ENCODE measurements around the gene ARPC4.
"Not testable (repeated sequence)": the region's sequence is repeated elsewhere in the genome, so short reads cannot be mapped to it uniquely, and the experiment has no call there.

Gene ARPC4

DNA sequence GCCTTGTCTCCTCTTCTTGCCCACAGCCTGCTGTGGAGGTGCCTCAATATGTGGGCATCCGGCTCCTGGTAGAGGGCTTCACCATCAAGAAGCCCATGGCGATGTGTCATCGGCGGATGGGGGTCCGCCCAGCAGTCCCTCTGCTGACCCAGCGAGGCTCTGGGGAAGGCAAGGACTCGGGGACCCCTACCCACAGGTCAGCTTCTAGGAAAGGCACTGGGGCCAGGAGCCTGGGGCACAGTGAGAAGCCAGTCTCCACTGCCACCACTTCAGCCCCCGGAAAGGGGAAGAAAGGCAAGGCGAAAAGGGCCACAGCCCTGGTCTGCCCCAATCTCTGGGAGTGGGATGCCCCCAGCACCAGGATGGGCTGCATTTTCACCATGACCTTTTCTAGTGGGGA lies 40.2 kb downstream of the ARPC4 start:
- no peaks in the 10 kb centered on the region for H3K9me3 ChIP-seq (ENCODE audit: control insufficient read depth in 1 of 2, low read length in 2 of 2)
- no peaks in the 10 kb centered on the region for H3K4me1 ChIP-seq (ENCODE audit: control insufficient read depth in 1 of 2, insufficient read depth in 2 of 2, low read length in 2 of 2)
- H3K27ac ChIP-seq (ENCODE audit: low read depth, low read length), result no peak overlapping the region
- no peaks in the 10 kb centered on the region for H3K27me3 ChIP-seq (ENCODE audit: control insufficient read depth in 1 of 2, insufficient read depth in 2 of 2, low read length in 2 of 2)
- no peak overlapping the region for H3K9ac ChIP-seq (ENCODE audit: low read depth in 1 of 2, low read length in 2 of 2)
- H3K4me3 ChIP-seq (ENCODE audit: low read depth in 1 of 2, low read length in 2 of 2), result no peak overlapping the region
- H3K36me3 ChIP-seq (ENCODE audit: control insufficient read depth in 1 of 2, insufficient read depth in 2 of 2, low read length in 2 of 2), result peaks cover 16 to 46% of the 10 kb centered on the region in 2 donors

GRCh38 chr3:9834520-9835380 lies 41.9 kb downstream of the ARPC4 start:
- Histone ChIP-seq H3K9ac (ENCODE audit: low read depth in 1 of 2, low read length in 2 of 2) (no peak overlapping the region), H3K4me3 (ENCODE audit: low read depth in 1 of 2, low read length in 2 of 2) (no peak overlapping the region), H3K27me3 (ENCODE audit: control insufficient read depth in 1 of 2, insufficient read depth in 2 of 2, low read length in 2 of 2) (no peaks in the 10 kb centered on the region), H3K4me1 (ENCODE audit: control insufficient read depth in 1 of 2, insufficient read depth in 2 of 2, low read length in 2 of 2) (no peaks in the 10 kb centered on the region), H3K27ac (ENCODE audit: low read depth, low read length) (no peak overlapping the region), H3K9me3 (ENCODE audit: control insufficient read depth in 1 of 2, low read length in 2 of 2) (no peaks in the 10 kb centered on the region), H3K36me3 (ENCODE audit: control insufficient read depth in 1 of 2, insufficient read depth in 2 of 2, low read length in 2 of 2) (peaks cover 20 to 53% of the 10 kb centered on the region in 2 donors)

GRCh38 chr3:9837701-9838582 lies 45.1 kb downstream of the ARPC4 start:
- H3K27me3 ChIP-seq (ENCODE audit: control insufficient read depth in 1 of 2, insufficient read depth in 2 of 2, low read length in 2 of 2), result no peaks in the 10 kb centered on the region
- H3K9me3 ChIP-seq (ENCODE audit: control insufficient read depth in 1 of 2, low read length in 2 of 2), result no peaks in the 10 kb centered on the region
- peaks cover 9 to 70% of the 10 kb centered on the region in 2 donors for H3K36me3 ChIP-seq (ENCODE audit: control insufficient read depth in 1 of 2, insufficient read depth in 2 of 2, low read length in 2 of 2)
- H3K4me1 ChIP-seq (ENCODE audit: control insufficient read depth in 1 of 2, insufficient read depth in 2 of 2, low read length in 2 of 2), result peaks cover under 1 to 5% of the 10 kb centered on the region in 2 donors
- no peak overlapping the region for H3K27ac ChIP-seq (ENCODE audit: low read depth, low read length)
- no peak overlapping the region for H3K9ac ChIP-seq (ENCODE audit: low read depth in 1 of 2, low read length in 2 of 2)
- no peak overlapping the region for H3K4me3 ChIP-seq (ENCODE audit: low read depth in 1 of 2, low read length in 2 of 2)

- H3K4me1 ChIP-seq (ENCODE audit: control insufficient read depth in 1 of 2, insufficient read depth in 2 of 2, low read length in 2 of 2), result peaks cover 3 to 9% of the 10 kb centered on the region in 2 donors
- peaks cover 9 to 63% of the 10 kb centered on the region in 2 donors for H3K36me3 ChIP-seq (ENCODE audit: control insufficient read depth in 1 of 2, insufficient read depth in 2 of 2, low read length in 2 of 2)
- no peaks in the 10 kb centered on the region for H3K9me3 ChIP-seq (ENCODE audit: control insufficient read depth in 1 of 2, low read length in 2 of 2)
- no peak overlapping the region for H3K4me3 ChIP-seq (ENCODE audit: low read depth in 1 of 2, low read length in 2 of 2)
- no peak overlapping the region for H3K27ac ChIP-seq (ENCODE audit: low read depth, low read length)
- no peak overlapping the region for H3K9ac ChIP-seq (ENCODE audit: low read depth in 1 of 2, low read length in 2 of 2)
- no peaks in the 10 kb centered on the region for H3K27me3 ChIP-seq (ENCODE audit: control insufficient read depth in 1 of 2, insufficient read depth in 2 of 2, low read length in 2 of 2)
Observed at GRCh38 chr3:9838856-9839255, 46.0 kb downstream of the ARPC4 start.

GRCh38 chr3:9841015-9841414 lies 48.1 kb downstream of the ARPC4 start:
- no peaks in the 10 kb centered on the region for H3K9me3 ChIP-seq (ENCODE audit: control insufficient read depth in 1 of 2, low read length in 2 of 2)
- H3K27ac ChIP-seq (ENCODE audit: low read depth, low read length), result no peak overlapping the region
- H3K36me3 ChIP-seq (ENCODE audit: control insufficient read depth in 1 of 2, insufficient read depth in 2 of 2, low read length in 2 of 2), result peaks cover 9 to 45% of the 10 kb centered on the region in 2 donors
- H3K4me1 ChIP-seq (ENCODE audit: control insufficient read depth in 1 of 2, insufficient read depth in 2 of 2, low read length in 2 of 2), result peaks cover 3 to 13% of the 10 kb centered on the region in 2 donors
- H3K27me3 ChIP-seq (ENCODE audit: control insufficient read depth in 1 of 2, insufficient read depth in 2 of 2, low read length in 2 of 2), result no peaks in the 10 kb centered on the region
- H3K9ac ChIP-seq (ENCODE audit: low read depth in 1 of 2, low read length in 2 of 2), result no peak overlapping the region
- H3K4me3 ChIP-seq (ENCODE audit: low read depth in 1 of 2, low read length in 2 of 2), result no peak overlapping the region

DNA sequence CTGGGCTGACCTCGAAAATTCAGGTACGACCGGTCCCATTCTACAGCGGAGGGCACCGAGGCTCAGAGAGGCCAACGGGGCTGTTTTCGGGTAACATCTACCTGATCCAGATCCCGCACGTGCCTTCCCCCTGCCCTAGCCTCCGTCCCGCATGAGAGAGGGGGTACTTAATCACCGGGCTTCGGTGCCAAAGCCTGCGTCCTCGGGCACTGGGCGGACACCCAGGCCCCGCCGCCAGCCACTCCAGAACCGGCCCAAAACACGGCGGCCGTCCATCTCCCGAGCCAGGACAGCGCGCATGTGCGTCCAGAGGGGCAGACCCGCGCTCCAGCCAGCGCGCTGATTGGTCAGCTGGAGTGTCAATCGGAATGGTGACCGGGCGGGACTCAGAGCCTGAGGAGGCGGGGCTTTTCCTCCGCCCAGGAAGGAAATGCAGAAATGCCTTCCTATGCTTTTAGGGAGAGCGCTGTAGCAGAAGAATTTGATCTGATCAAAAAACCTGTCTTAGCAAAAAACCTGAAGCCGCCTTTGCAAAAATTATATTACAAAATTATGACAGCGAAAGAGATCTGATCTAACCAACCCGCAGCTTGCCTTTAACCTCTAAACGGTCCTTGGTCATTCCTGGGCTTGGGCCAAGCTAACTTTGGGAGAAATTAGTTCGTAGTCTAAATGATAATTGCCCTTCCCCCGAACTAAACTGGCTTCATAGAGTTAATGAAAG lies 51.0 kb downstream of the ARPC4 start, which contains the start of gene RPUSD3:
Gene RPUSD3, minus strand, starts transcription at position 294 of the 724 bp plus-strand sequence. Its CDS starts 18 bp downstream, at position 276.
- H3K4me1 ChIP-seq (ENCODE audit: control insufficient read depth in 1 of 2, insufficient read depth in 2 of 2, low read length in 2 of 2), result peaks cover 3 to 13% of the 10 kb centered on the region in 2 donors

GRCh38 chr3:9846231-9846630 lies 53.3 kb downstream of the ARPC4 start:
- Histone ChIP-seq H3K27ac (ENCODE audit: low read depth, low read length) (no peak overlapping the region), H3K9ac (ENCODE audit: low read depth in 1 of 2, low read length in 2 of 2) (no peak overlapping the region), H3K4me3 (ENCODE audit: low read depth in 1 of 2, low read length in 2 of 2) (no peak overlapping the region), H3K27me3 (ENCODE audit: control insufficient read depth in 1 of 2, insufficient read depth in 2 of 2, low read length in 2 of 2) (no peaks in the 10 kb centered on the region), H3K9me3 (ENCODE audit: control insufficient read depth in 1 of 2, low read length in 2 of 2) (no peaks in the 10 kb centered on the region), H3K4me1 (ENCODE audit: control insufficient read depth in 1 of 2, insufficient read depth in 2 of 2, low read length in 2 of 2) (peaks cover 3 to 13% of the 10 kb centered on the region in 2 donors), H3K36me3 (ENCODE audit: control insufficient read depth in 1 of 2, insufficient read depth in 2 of 2, low read length in 2 of 2) (peaks cover 0 to 9% of the 10 kb centered on the region in 2 donors)

More for the DNA sequence above, 51.0 kb downstream of the ARPC4 start, which contains the start of gene RPUSD3:
- no peaks in the 10 kb centered on the region for H3K9me3 ChIP-seq (ENCODE audit: control insufficient read depth in 1 of 2, low read length in 2 of 2)
- peak within 1 kb of the TSS; percentile 91 to 96 for H3K4me3 ChIP-seq (ENCODE audit: low read depth in 1 of 2, low read length in 2 of 2)
- H3K9ac ChIP-seq (ENCODE audit: low read depth in 1 of 2, low read length in 2 of 2), result peak within 1 kb of the TSS; percentile 64 to 94
- H3K27ac ChIP-seq (ENCODE audit: low read depth, low read length), result peak within 1 kb of the TSS; percentile 43
- H3K36me3 ChIP-seq (ENCODE audit: control insufficient read depth in 1 of 2, insufficient read depth in 2 of 2, low read length in 2 of 2), result peaks cover 4 to 30% of the 10 kb centered on the region in 2 donors
- no peaks in the 10 kb centered on the region for H3K27me3 ChIP-seq (ENCODE audit: control insufficient read depth in 1 of 2, insufficient read depth in 2 of 2, low read length in 2 of 2)

- Histone ChIP-seq H3K9me3 (ENCODE audit: control insufficient read depth in 1 of 2, low read length in 2 of 2) (no peaks in the 10 kb centered on the region), H3K4me3 (ENCODE audit: low read depth in 1 of 2, low read length in 2 of 2) (no peak overlapping the region), H3K4me1 (ENCODE audit: control insufficient read depth in 1 of 2, insufficient read depth in 2 of 2, low read length in 2 of 2) (peaks cover 3 to 13% of the 10 kb centered on the region in 2 donors), H3K36me3 (ENCODE audit: control insufficient read depth in 1 of 2, insufficient read depth in 2 of 2, low read length in 2 of 2) (peaks cover 0 to 1% of the 10 kb centered on the region in 2 donors), H3K9ac (ENCODE audit: low read depth in 1 of 2, low read length in 2 of 2) (no peak overlapping the region), H3K27ac (ENCODE audit: low read depth, low read length) (no peak overlapping the region), H3K27me3 (ENCODE audit: control insufficient read depth in 1 of 2, insufficient read depth in 2 of 2, low read length in 2 of 2) (no peaks in the 10 kb centered on the region)
Observed at GRCh38 chr3:9846931-9847488, 54.1 kb downstream of the ARPC4 start.

- not testable (repeated sequence) for H3K27ac ChIP-seq (ENCODE audit: low read depth, low read length); H3K9me3 ChIP-seq (ENCODE audit: control insufficient read depth in 1 of 2, low read length in 2 of 2); H3K4me3 ChIP-seq (ENCODE audit: low read depth in 1 of 2, low read length in 2 of 2); H3K27me3 ChIP-seq (ENCODE audit: control insufficient read depth in 1 of 2, insufficient read depth in 2 of 2, low read length in 2 of 2); H3K9ac ChIP-seq (ENCODE audit: low read depth in 1 of 2, low read length in 2 of 2); H3K36me3 ChIP-seq (ENCODE audit: control insufficient read depth in 1 of 2, insufficient read depth in 2 of 2, low read length in 2 of 2)
- peaks cover 3 to 17% of the 10 kb centered on the region in 2 donors for H3K4me1 ChIP-seq (ENCODE audit: control insufficient read depth in 1 of 2, insufficient read depth in 2 of 2, low read length in 2 of 2)
Observed at GRCh38 chr3:9847870-9848269, 55.0 kb downstream of the ARPC4 start.

All from duodenal mucosa (tissue), 2 donors.